ENCODE data around the gene BCL3. TPM values are rescaled to one million over a fixed set of nuclear protein-coding genes. Genes with fewer than 3 reads are reported as not detected.

Gene BCL3
- total RNA-seq, 1 donor from 2014 or later = 1.9 TPM

DNA sequence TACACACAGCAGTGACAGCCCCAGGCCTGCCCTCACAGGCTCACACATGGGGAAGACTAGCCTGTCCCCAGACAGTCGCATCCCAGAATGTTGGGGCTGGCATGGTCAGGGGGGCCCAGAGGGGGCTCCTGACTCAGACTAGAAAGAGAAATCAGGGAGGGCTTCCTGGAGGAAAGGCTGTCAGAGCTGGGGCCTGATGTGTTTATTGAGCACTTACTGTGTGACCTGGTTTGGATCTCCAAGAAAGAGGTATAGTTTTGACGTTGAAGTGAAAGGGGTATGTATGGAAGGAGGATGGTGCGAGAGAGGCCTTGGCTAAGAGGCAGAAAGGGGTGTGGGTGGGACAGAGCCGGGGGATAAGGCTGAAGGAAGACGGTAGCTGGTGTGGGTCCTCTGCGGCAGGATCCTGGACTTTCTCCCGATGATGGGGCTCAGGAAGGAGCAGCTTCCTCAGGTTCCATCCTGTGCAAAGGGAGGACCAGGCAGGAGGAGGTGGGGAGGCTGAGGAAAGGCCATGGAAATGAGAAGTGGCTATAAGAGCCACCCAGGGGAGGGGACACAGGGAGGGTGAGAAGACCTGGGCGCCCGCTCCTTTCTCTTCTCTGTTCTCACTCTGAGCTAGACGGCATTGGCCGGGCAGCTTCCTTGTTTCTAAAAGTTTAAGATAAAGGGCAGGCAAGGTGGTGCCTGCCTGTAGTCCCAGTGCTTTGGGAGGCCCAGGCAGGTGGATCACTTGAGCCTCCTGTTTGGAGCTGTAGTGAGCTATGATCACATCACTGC lies 16.1 kb upstream of the BCL3 start:
- H3K36me3 Mint-ChIP-seq (ENCODE audit: low read depth, unreplicated experiment) = no peaks in the 10 kb centered on the region
- peaks cover 1% of the 10 kb centered on the region for H3K27me3 Mint-ChIP-seq (ENCODE audit: unreplicated experiment)

DNA sequence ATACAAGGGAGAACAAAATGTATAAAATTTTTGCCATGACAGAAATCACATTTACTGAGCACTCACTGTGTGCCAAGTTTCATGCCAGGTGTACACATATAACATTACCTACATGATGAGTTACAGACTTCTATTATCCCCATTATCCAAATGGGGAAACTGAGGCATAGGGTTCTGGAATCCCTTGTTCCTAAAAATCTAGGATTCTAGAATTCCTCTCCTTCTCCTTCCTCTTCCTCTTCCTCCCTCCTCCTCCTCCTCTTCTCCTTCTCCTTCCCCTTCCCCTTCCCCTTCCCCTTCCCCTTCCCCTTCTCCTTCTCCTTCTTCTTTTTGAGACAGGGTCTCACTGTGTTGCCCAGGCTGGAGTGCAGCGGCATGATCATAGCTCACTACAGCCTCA lies 14.2 kb upstream of the BCL3 start:
- H3K27me3 Mint-ChIP-seq (ENCODE audit: unreplicated experiment) = peaks cover 1% of the 10 kb centered on the region
- no peaks in the 10 kb centered on the region for H3K4me1 Mint-ChIP-seq (ENCODE audit: unreplicated experiment)
- H3K9me3 Mint-ChIP-seq (ENCODE audit: unreplicated experiment) = no peaks in the 10 kb centered on the region

More for the DNA sequence above, 16.1 kb upstream of the BCL3 start:
- Mint-ChIP-seq H3K4me1 (ENCODE audit: unreplicated experiment) (no peaks in the 10 kb centered on the region), H3K27ac (ENCODE audit: unreplicated experiment) (no peak overlapping the region), H3K4me3 (ENCODE audit: unreplicated experiment) (no peak overlapping the region), H3K9me3 (ENCODE audit: unreplicated experiment) (no peaks in the 10 kb centered on the region)
- TF ChIP-seq, protein P1, sequence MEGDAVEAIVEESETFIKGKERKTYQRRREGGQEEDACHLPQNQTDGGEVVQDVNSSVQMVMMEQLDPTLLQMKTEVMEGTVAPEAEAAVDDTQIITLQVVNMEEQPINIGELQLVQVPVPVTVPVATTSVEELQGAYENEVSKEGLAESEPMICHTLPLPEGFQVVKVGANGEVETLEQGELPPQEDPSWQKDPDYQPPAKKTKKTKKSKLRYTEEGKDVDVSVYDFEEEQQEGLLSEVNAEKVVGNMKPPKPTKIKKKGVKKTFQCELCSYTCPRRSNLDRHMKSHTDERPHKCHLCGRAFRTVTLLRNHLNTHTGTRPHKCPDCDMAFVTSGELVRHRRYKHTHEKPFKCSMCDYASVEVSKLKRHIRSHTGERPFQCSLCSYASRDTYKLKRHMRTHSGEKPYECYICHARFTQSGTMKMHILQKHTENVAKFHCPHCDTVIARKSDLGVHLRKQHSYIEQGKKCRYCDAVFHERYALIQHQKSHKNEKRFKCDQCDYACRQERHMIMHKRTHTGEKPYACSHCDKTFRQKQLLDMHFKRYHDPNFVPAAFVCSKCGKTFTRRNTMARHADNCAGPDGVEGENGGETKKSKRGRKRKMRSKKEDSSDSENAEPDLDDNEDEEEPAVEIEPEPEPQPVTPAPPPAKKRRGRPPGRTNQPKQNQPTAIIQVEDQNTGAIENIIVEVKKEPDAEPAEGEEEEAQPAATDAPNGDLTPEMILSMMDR (IDR thresholded peaks at IDR 0.05; ENCODE audit: unreplicated experiment) = no peak
- no peak for DNase-seq (ENCODE audit: low spot score)

GRCh38 chr19:44735011-44735410 lies 13.5 kb upstream of the BCL3 start:
- H3K27me3 Mint-ChIP-seq (ENCODE audit: unreplicated experiment) = no peaks in the 10 kb centered on the region
- H3K36me3 Mint-ChIP-seq (ENCODE audit: low read depth, unreplicated experiment) = no peaks in the 10 kb centered on the region
- H3K27ac Mint-ChIP-seq (ENCODE audit: unreplicated experiment) = no peak overlapping the region
- TF ChIP-seq, protein P1 (IDR thresholded peaks at IDR 0.05; ENCODE audit: unreplicated experiment) = no peak
- H3K4me3 Mint-ChIP-seq (ENCODE audit: unreplicated experiment) = no peak overlapping the region
- no peaks in the 10 kb centered on the region for H3K4me1 Mint-ChIP-seq (ENCODE audit: unreplicated experiment)
- no peak for DNase-seq (ENCODE audit: low spot score)
- H3K9me3 Mint-ChIP-seq (ENCODE audit: unreplicated experiment) = no peaks in the 10 kb centered on the region

More for the DNA sequence above, 14.2 kb upstream of the BCL3 start:
- no peak overlapping the region for H3K4me3 Mint-ChIP-seq (ENCODE audit: unreplicated experiment)
- no peak overlapping the region for H3K27ac Mint-ChIP-seq (ENCODE audit: unreplicated experiment)
- no peaks in the 10 kb centered on the region for H3K36me3 Mint-ChIP-seq (ENCODE audit: low read depth, unreplicated experiment)
- no peak for DNase-seq (ENCODE audit: low spot score)
- TF ChIP-seq, protein P1 (IDR thresholded peaks at IDR 0.05; ENCODE audit: unreplicated experiment) = no peak

- Mint-ChIP-seq H3K27me3 (ENCODE audit: unreplicated experiment) (no peaks in the 10 kb centered on the region), H3K4me3 (ENCODE audit: unreplicated experiment) (no peak overlapping the region), H3K9me3 (ENCODE audit: unreplicated experiment) (no peaks in the 10 kb centered on the region), H3K27ac (ENCODE audit: unreplicated experiment) (no peak overlapping the region), H3K4me1 (ENCODE audit: unreplicated experiment) (no peaks in the 10 kb centered on the region), H3K36me3 (ENCODE audit: low read depth, unreplicated experiment) (no peaks in the 10 kb centered on the region)
- DNase-seq (ENCODE audit: low spot score) = no peak
- TF ChIP-seq, protein P1 (IDR thresholded peaks at IDR 0.05; ENCODE audit: unreplicated experiment) = no peak
Measured at GRCh38 chr19:44737238-44738071, 11.1 kb upstream of the BCL3 start.

- no peaks in the 10 kb centered on the region for H3K9me3 Mint-ChIP-seq (ENCODE audit: unreplicated experiment)
- DNase-seq (ENCODE audit: low spot score) = no peak
- no peak overlapping the region for H3K27ac Mint-ChIP-seq (ENCODE audit: unreplicated experiment)
- no peaks in the 10 kb centered on the region for H3K27me3 Mint-ChIP-seq (ENCODE audit: unreplicated experiment)
- no peaks in the 10 kb centered on the region for H3K36me3 Mint-ChIP-seq (ENCODE audit: low read depth, unreplicated experiment)
- no peak overlapping the region for H3K4me3 Mint-ChIP-seq (ENCODE audit: unreplicated experiment)
- TF ChIP-seq, protein P1 (IDR thresholded peaks at IDR 0.05; ENCODE audit: unreplicated experiment) = no peak
- peaks cover 5% of the 10 kb centered on the region for H3K4me1 Mint-ChIP-seq (ENCODE audit: unreplicated experiment)
Measured at GRCh38 chr19:44738136-44738535, 10.4 kb upstream of the BCL3 start.

Measured in endothelial cell (in vitro differentiated cells).